UCSD-AML1 (cell line): Measurements from ENCODE around the gene DNLZ.
"Not testable (repeated sequence)": the region's sequence is repeated elsewhere in the genome, so short reads cannot be mapped to it uniquely, and the experiment has no call there.

Experiments
- DNase-seq: peaks from one replicate; lab custom pipeline; 2025; ENCODE audit not compliant: unreplicated experiment; lab: John Stamatoyannopoulos, UW

Gene DNLZ

GRCh38 chr9:136363106-136363948 is at the start of gene DNLZ:
DNLZ (minus strand) TSS chr9:136363744; CDS start chr9:136363714, 30 bp downstream.
- peak; percentile 95 for DNase-seq

- DNase-seq = no peak
Observed at GRCh38 chr9:136412962-136413361, 49.4 kb upstream of the DNLZ start.

DNA sequence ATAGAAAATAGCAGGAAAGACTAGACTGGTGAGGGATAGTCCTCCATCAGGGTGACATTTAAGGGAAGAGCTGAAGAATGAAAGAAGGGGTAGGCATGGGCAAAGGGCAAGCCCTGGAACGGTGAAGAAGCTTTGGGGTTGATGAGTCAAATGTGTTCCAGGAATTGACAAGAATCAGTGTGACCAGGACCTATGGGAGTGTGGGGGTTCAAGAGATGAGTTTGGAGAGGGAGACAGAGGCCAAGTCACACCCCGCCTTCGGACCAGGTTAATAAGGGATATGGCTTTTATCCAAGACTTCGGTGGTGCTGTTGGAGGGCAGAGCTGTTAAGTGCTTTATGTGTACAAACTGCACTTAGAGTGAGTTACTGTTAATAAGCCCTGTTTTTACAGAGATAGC is 47.8 kb upstream of the DNLZ start:
- DNase-seq = no peak

DNA sequence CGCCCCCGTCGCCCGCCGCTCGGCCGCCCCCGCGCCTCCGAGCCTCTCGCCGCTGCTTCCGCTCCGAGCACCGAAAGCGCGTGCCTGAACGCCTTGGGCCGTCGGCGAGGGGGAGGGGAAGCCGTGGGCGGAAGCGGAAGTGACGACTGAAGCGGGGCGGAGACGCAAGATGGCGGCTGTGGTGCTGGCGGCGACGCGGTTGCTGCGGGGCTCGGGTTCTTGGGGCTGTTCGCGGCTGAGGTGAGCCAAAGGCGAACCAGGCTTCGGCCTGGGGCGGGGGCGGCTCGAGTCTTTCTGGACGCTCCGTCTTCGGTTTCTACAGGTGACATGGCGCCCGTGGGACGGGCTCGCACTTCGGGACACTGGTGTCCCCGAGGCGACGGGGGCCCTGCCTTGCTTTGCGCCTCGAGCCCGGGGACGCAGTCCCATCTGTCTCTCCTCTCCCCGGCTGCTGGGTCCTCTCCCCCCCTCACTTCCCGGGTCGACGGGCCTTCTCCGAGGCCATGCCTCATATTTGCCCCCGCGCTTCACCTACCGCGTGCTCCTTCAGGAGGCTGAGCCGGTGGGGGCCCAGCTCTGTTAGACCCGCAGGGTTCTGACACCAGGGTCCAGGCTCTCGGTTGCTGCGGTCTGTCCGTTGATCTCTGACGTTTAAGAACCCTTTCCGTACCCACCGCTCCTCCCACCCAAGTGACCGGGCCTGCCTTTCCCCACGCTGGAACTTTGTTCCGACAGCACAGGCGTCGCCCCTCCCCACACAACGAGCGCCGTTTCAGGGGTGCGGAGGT is 47.1 kb upstream of the DNLZ start, which contains the start of the genes ENTR1 and PMPCA:
Gene ENTR1, minus strand, starts transcription at position 115 of the 788 bp plus-strand sequence. CDS start 217 bp downstream, outside the sequence.
Gene PMPCA, plus strand, starts transcription at position 159 of the 788 bp plus-strand sequence. Its CDS starts 11 bp downstream, at position 170.
- peak; percentile 90 for DNase-seq

DNA sequence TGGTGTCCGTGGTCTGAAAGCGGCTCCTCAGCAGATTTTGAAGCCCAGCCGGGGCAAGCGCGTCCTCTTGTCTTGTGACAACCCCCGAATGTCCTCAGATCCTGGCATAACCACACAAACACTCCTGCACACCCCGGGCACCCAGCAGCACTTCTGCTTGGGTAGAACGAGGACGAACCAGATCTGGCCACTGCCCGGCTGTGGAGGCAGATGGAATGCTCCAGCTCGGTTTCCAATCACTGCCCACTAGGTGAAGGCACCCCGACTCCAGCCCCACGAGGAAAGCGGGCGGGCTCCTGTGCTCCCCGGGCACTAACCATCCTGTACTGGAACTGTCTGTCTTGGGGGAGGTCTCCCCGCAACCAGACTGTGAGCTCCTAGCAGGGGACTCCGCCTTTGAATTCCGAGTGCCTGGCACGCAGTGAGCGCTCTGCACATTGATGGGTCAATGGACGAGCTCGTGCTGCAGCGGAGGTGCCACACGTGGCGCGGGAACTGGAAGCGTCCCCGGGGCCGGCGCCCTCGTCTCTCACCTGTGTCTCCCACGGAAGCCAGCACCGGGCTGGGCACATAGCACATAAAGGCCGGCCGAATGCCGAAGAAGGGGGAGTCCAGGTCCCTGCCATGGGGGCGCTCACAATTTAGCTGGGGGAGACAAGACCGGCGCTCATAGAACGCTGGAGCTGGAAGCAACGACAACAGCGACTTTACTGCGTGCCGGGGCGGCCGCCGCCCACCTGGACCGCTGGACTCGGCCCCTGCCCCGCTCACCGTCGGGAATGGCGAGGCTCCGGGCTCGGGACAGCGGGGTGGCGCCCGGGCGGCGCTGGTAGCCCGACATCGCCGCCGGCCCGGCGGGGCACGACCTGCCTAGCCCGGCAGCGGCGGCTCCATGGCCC is 46.3 kb upstream of the DNLZ start:
- DNase-seq = peak; percentile 33

- DNase-seq = no peak
Observed at GRCh38 chr9:136407911-136408310, 44.4 kb upstream of the DNLZ start.

DNA sequence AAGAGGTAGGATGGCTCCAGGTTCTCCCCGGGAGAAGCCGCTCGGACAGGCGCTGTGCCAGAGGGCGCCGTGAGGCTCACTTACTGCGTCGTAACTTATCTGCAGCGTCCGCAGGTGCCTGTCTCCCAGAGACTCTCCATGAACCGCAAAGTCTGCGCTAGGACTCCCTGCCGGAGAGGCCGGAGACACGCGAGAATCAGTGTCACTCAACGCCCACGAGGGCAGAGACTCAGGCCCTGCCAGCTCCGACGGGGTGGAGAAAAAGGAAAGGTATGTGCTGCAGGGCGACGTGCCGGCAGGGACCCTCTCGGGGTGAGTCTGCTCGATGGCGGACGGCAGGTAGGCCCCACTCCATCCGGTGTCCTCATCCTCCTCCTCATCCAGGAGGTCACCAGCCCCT is 43.5 kb upstream of the DNLZ start:
- DNase-seq = not testable (repeated sequence)

- not testable (repeated sequence) for DNase-seq
Observed at GRCh38 chr9:136405904-136406303, 42.4 kb upstream of the DNLZ start.

DNA sequence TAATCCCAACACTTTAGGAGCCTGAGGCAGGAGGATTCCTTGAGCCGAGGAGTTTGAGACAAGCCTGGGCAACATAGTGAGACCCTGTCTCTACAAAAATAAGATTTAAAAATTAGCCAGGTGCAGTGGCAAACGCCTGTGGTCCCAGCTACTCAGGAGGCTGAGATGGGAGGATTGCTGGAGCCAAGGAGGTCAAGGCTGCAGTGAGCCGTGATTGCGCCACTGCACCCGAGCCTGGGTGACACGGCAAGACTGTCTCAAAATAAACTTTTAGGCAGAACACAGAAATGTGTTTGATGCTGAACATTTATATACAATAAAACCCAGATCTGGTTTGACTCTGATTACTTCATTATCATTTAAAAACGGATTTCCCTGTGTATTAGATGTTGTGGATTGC is 41.9 kb upstream of the DNLZ start:
- no peak for DNase-seq

DNA sequence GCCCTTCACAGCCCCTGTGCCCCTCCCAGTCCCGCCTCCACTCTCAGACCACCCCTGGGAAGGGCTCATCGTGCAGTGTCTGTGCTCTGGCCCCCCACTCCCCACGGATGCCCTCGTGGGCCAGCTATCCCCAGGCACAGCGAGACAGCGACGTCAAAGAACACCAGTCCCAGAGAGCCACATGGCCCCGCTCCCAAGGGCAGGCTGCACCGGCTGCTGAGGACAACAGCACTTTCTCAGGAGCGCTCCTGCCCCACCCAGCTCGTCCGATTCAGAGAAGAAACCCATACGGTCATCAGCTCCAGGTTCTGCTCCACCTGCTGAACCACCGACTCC is 41.2 kb upstream of the DNLZ start:
- DNase-seq = no peak

DNA sequence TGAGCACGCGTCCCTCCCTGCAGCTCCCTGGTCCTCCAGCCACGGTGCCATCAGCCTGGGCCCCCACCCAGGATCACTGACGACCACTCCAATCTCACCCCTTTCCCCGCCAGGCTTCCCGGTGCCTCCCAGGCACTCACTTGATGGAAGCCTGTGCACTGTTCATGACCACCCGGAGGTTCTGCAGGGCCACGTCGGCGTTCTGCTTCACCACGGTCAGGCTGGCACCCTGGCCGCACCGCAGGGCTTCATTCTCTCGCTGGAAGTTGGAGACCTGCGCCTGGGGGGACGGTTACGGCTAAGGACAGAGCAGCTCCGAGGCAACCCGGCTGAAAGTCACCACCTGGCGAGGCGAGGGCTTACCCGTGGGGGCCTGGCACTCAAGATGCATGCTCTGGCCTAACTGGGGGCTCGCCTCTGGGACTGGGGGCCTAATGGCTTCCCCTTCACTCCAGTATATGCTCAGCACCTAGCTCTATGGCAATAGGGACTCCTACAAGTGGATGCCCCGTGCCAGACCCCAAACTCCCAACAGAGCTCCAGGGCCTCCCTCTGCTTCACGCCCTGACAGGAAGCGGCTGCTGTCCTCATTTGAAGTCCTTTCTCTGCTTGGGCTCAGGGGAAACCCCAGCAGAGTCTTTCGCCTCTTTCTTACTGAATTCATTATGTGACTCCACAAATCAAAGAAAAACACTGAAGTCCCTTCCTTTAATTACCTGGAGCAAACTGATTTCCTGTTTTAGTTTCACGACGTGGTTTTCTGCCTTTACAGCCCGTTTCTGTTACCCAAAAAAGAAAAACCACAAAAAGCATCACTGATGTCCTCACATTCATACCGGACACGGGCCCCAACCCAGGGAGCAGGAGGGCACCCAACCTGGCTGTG is 40.6 kb upstream of the DNLZ start:
- no peak for DNase-seq

GRCh38 chr9:136403538-136403914 is 40.0 kb upstream of the DNLZ start:
- no peak for DNase-seq

DNA sequence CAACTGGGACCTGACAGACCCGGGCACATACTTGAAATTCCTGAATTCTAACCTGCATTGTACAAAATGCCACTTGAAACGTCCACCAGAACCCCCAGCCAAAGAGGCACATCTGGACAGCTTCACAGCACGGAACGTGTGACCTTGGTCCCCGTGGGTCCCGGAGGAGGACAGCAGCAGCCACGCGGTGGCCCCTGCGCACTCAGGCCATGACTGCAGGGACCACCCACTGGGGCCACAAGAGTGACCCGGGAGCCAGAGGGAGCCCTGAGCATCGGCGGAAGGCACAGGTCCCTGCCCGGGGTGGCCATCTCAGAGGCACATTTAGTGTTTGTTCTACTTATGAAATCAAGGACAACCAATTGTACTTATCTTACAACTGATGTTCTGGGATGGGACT is 38.5 kb upstream of the DNLZ start:
- no peak for DNase-seq

- DNase-seq = no peak
Observed at GRCh38 chr9:136401173-136401922, 37.8 kb upstream of the DNLZ start.

DNA sequence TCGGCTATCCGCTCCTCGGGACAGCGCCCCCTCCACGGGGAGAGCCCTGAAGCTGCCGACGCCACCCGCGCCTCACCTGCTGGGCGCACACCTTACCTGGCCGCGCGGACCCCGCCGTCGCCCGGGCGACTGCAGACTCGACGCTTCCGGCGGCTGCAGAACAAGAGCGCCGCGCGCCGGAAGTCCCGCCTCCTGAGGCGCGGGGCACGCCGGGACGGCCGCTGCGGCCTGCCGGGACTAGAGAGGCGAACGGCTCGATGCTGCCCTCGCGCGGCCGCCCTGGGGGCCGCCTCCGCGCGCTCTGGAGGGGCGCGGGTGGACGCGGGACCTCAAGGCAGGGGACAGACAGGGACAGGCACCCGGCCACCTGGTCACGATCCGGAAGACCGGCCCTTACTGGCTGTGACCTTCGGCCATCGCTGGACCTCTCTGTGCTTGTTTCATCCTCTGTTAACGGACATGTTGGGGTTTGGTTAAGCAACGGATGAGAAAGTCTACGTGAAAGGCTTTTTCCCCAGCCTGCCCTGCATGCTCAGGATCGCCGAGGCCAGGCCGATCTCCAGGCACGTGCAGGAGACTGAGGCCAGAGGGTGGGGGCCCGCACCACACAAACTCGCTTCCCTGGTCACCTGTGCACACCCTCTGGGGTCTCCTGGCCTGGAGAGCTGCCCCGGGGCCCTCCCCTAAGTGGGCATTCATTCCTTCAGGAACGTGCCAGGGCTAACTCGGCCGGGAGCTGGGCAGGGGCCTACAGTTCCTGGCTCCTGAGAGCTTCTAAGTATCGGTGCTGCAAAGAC is 36.7 kb upstream of the DNLZ start, which contains the start of gene SNAPC4:
Gene SNAPC4, minus strand, starts transcription at position 133 of the 797 bp plus-strand sequence. CDS start 1,742 bp downstream, outside the sequence.
- DNase-seq = peak; percentile 92

GRCh38 chr9:136399176-136400037 is 35.9 kb upstream of the DNLZ start:
- peak; percentile 25 for DNase-seq

- DNase-seq = no peak
Observed at GRCh38 chr9:136398286-136398685, 34.7 kb upstream of the DNLZ start.
